ENCODE results near the gene CDKL4. TPM values are rescaled to one million over a fixed set of nuclear protein-coding genes. Genes with fewer than 3 reads are reported as not detected.
A peak's percentile ranks its signal among the peaks of the same experiment; 100 is the strongest.

CDKL4 gene
- total and polyA plus RNA-seq, 2 experiments from 2014 or later: 0.22 TPM; not detected in 1

DNA sequence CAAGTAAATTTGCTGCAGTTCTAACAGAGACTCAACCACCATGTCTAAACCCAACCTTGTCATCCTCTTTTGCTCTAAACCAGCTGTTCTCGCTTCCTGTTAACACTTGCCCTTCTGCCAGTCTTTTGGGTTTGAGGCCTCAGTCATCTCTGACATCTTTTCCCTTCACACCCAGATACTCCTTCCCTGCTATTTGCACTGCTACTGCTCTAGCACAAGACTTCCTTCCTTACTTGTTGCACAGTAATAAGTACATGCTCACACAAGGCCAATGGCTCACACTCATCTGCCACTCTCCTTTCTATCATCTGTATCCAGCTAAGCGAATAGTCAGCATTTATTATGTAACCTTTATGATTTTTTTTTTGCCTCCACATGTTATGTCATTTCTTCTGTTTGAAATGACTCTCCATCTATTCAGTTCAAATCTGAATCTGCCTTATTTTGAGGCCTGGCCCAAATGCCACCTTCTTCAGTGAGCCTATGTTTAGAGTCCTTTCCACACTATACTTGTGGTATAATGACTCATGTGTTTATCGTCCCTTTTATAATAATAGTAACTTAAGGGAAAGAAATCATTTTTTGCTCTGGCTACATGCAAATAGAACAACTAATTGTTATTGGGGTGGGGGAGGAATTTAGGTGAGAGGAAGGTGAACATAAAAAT lies 22.5 kb upstream of the CDKL4 start:
- H3K27ac ChIP-seq: no peak overlapping the region
- WGBS, 2 experiments (ENCODE audit: low coverage in 1 of 2, low lambda C conversion rate in 2 of 2, missing lambda C conversion rate in 2 of 2): 94 to 96% methylated on average over 3 of the region's 3 CpGs

DNA sequence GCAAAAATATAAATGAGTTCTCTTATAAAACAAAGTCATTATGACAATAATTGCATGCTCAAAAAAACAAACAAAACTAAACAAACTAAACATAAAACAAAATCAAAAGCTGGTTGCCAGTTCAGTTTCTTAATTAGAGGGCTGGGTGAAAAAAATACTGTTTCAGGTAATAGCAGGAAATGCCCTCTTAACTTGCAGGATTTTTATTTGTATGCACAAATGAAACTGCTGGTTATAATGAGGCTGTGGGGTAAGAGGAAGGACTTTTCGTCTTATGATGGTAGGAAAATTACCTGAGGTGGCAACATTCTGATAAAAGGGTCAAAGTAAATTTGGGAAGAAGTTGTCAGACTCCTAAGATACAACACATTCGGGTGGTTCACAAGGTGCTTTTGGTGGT lies 21.5 kb upstream of the CDKL4 start:
- Histone ChIP-seq H2AFZ (no peak overlapping the region), H3K4me2 (ENCODE audit: unreplicated experiment) (no peak overlapping the region), H3K4me3 (no peak overlapping the region), H3K36me3 (ENCODE audit: low read depth) (peaks cover 22% of the 10 kb centered on the region), H3K9me2 (ENCODE audit: insufficient read depth) (no peaks in the 10 kb centered on the region), H3K79me2 (ENCODE audit: insufficient read depth) (no peaks in the 10 kb centered on the region), H3K27ac (no peak overlapping the region), H3K4me1 (ENCODE audit: insufficient read depth) (no peaks in the 10 kb centered on the region; the same call in 1 of the 2 replicates), H3K27me3 (replicated peaks; ENCODE audit: insufficient read depth) (no peaks in the 10 kb centered on the region), H3K9ac (no peak overlapping the region), H3F3A (ENCODE audit: insufficient read depth) (no peaks in the 10 kb centered on the region), H4K20me1 (ENCODE audit: insufficient read depth) (no peaks in the 10 kb centered on the region), H3K9me3 (ENCODE audit: low read depth) (no peaks in the 10 kb centered on the region)
- in situ Hi-C loops (cut with MboI): no loop called here
- no peak for DNase-seq
- 96 to 100% methylated on average over 2 of the region's 2 CpGs for WGBS, 2 experiments (ENCODE audit: low coverage in 1 of 2, low lambda C conversion rate in 2 of 2, missing lambda C conversion rate in 2 of 2)
- TF ChIP-seq EZH2 (IDR thresholded peaks at IDR 0.05; ENCODE audit: insufficient read depth, poor library complexity, severe bottlenecking): no peak
- no peak for TF ChIP-seq EZH2phosphoT487 (IDR thresholded peaks at IDR 0.05; ENCODE audit: insufficient read depth, low read depth)

More for the DNA sequence above, 22.5 kb upstream of the CDKL4 start:
- Histone ChIP-seq H3K4me2 (ENCODE audit: unreplicated experiment) (no peak overlapping the region), H3K27me3 (replicated peaks; ENCODE audit: insufficient read depth) (no peaks in the 10 kb centered on the region), H3K79me2 (ENCODE audit: insufficient read depth) (no peaks in the 10 kb centered on the region), H3K4me1 (ENCODE audit: insufficient read depth) (no peaks in the 10 kb centered on the region; the same call in 1 of the 2 replicates), H2AFZ (no peak overlapping the region), H3K36me3 (ENCODE audit: low read depth) (peaks cover 31% of the 10 kb centered on the region), H3F3A (ENCODE audit: insufficient read depth) (no peaks in the 10 kb centered on the region), H3K9me3 (ENCODE audit: low read depth) (no peaks in the 10 kb centered on the region), H3K9me2 (ENCODE audit: insufficient read depth) (no peaks in the 10 kb centered on the region), H4K20me1 (ENCODE audit: insufficient read depth) (no peaks in the 10 kb centered on the region), H3K9ac (no peak overlapping the region), H3K4me3 (no peak overlapping the region)
- in situ Hi-C loops (cut with MboI): no loop called here
- TF ChIP-seq EZH2phosphoT487 (IDR thresholded peaks at IDR 0.05; ENCODE audit: insufficient read depth, low read depth): no peak
- no peak for TF ChIP-seq EZH2 (IDR thresholded peaks at IDR 0.05; ENCODE audit: insufficient read depth, poor library complexity, severe bottlenecking)
- peak; percentile 8 for DNase-seq

DNA sequence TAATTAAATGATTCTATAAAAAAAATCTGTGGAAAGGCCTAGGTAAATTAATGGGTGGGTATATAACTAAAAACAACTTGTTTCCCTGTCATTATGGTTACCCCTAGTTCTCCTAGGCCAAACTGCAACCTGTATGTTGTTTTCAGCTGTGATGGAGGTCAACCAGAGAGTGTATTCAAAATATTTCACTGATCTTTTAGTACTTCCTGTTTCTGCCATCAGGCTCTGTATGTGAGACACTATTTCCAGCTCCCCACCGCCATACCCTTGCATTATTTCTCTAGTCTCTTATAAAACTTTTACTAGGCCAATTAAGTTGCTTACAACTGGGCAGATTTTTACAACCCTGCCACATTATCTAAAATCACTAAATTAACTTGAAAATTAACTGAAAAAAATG lies 21.0 kb upstream of the CDKL4 start:
- Histone ChIP-seq H3F3A (ENCODE audit: insufficient read depth) (no peaks in the 10 kb centered on the region), H3K4me2 (ENCODE audit: unreplicated experiment) (no peak overlapping the region), H2AFZ (no peak overlapping the region), H3K9me3 (ENCODE audit: low read depth) (no peaks in the 10 kb centered on the region), H3K27me3 (replicated peaks; ENCODE audit: insufficient read depth) (no peaks in the 10 kb centered on the region), H3K4me1 (ENCODE audit: insufficient read depth) (no peaks in the 10 kb centered on the region; the same call in 1 of the 2 replicates), H3K9ac (no peak overlapping the region), H3K4me3 (no peak overlapping the region), H3K79me2 (ENCODE audit: insufficient read depth) (no peaks in the 10 kb centered on the region), H3K27ac (no peak overlapping the region), H3K36me3 (ENCODE audit: low read depth) (peaks cover 21% of the 10 kb centered on the region), H3K9me2 (ENCODE audit: insufficient read depth) (no peaks in the 10 kb centered on the region), H4K20me1 (ENCODE audit: insufficient read depth) (no peaks in the 10 kb centered on the region)
- no peak for DNase-seq
- in situ Hi-C loops (cut with MboI): no loop called here
- 47 to 77% methylated on average over 1 of the region's 1 CpG for WGBS, 2 experiments (ENCODE audit: low coverage in 1 of 2, low lambda C conversion rate in 2 of 2, missing lambda C conversion rate in 2 of 2)
- TF ChIP-seq EZH2phosphoT487 (IDR thresholded peaks at IDR 0.05; ENCODE audit: insufficient read depth, low read depth): no peak
- TF ChIP-seq EZH2 (IDR thresholded peaks at IDR 0.05; ENCODE audit: insufficient read depth, poor library complexity, severe bottlenecking): no peak

DNA sequence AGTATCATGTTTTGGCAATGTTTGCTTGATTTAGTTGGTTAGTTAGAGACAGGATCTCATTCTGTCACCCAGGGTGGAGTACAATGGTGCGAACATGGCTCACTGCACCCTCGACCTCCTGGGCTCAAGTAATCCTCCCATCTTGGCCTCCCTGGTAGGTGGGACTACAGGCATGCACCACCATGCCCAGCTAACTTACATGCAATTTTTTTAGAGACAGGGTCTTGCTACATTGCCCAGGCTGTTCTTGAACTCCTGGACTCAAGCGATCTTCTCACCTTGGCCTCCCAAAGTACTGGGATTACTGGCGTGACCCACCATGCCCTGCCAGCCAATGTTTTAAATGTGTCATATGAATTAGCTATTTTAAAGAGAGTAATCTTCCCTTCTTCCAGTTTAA lies 16.3 kb upstream of the CDKL4 start:
- Histone ChIP-seq H3K27ac (no peak overlapping the region), H3K79me2 (ENCODE audit: insufficient read depth) (no peaks in the 10 kb centered on the region), H3K4me2 (ENCODE audit: unreplicated experiment) (no peak overlapping the region), H3F3A (ENCODE audit: insufficient read depth) (no peaks in the 10 kb centered on the region), H3K9ac (no peak overlapping the region), H3K36me3 (ENCODE audit: low read depth) (peaks cover 40% of the 10 kb centered on the region), H2AFZ (no peak overlapping the region), H3K4me3 (no peak overlapping the region), H3K4me1 (ENCODE audit: insufficient read depth) (no peaks in the 10 kb centered on the region), H3K9me3 (ENCODE audit: low read depth) (no peaks in the 10 kb centered on the region), H3K27me3 (replicated peaks; ENCODE audit: insufficient read depth) (no peaks in the 10 kb centered on the region), H3K9me2 (ENCODE audit: insufficient read depth) (no peaks in the 10 kb centered on the region), H4K20me1 (ENCODE audit: insufficient read depth) (no peaks in the 10 kb centered on the region)
- TF ChIP-seq EZH2phosphoT487 (IDR thresholded peaks at IDR 0.05; ENCODE audit: insufficient read depth, low read depth): no peak
- no peak for TF ChIP-seq EZH2 (IDR thresholded peaks at IDR 0.05; ENCODE audit: insufficient read depth, poor library complexity, severe bottlenecking)
- in situ Hi-C loops (cut with MboI): no loop called here
- WGBS, 2 experiments (ENCODE audit: low coverage in 1 of 2, low lambda C conversion rate in 2 of 2, missing lambda C conversion rate in 2 of 2): 88 to 97% methylated on average over 4 of the region's 4 CpGs
- no peak for DNase-seq

All from GM23248 (cell line).